Astrocyte of the cerebellum (primary cell): Measurements from ENCODE around the gene DMAC1.
A peak's percentile ranks its signal among the peaks of the same experiment; 100 is the strongest.

ENCODE experiments used
- DNase-seq: peaks from one replicate; pipeline ENCODE4 v3.0.0-alpha.2; 2011; ENCODE audit warnings: low read depth
- H3K4me3 ChIP-seq: 2 replicates; pipeline ENCODE4 v1.5.1; 2011; ENCODE audit warnings: mild to moderate bottlenecking, low read depth, low read length, moderate library complexity
- in situ Hi-C: cut with HindIII; loops from 2 replicates; pipeline ENCODE4 v1.10.0; 2017; ENCODE audit warnings: low sequenced_read_pairs
- TF ChIP-seq, protein P1 (sequence below): IDR thresholded peaks from 2 replicates; pipeline ENCODE4 v1.5.1; 2012; ENCODE audit warnings: low read length, low read depth, moderate library complexity, mild to moderate bottlenecking; ENCODE audit errors: missing control alignments

DMAC1 gene

DNA sequence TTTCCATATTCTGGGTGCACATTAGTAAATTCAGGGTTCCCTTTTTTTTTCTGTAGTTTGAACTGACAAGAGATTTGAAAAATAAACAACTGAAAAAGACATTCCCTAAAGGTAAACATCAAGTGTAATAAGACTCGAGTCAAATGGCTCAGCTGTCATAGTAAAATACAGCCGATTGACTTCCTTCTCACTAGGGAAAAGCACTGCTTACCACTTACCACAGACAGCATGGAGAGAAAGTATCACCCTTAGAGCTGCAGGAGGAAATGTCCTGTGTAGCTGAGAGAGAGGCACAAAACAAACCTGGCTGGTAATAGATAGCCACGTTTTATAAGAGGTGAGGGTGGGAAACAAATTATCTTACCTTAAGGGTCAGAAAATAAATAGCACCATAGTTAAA is 12.1 kb upstream of the DMAC1 start:
- TF ChIP-seq, protein P1, sequence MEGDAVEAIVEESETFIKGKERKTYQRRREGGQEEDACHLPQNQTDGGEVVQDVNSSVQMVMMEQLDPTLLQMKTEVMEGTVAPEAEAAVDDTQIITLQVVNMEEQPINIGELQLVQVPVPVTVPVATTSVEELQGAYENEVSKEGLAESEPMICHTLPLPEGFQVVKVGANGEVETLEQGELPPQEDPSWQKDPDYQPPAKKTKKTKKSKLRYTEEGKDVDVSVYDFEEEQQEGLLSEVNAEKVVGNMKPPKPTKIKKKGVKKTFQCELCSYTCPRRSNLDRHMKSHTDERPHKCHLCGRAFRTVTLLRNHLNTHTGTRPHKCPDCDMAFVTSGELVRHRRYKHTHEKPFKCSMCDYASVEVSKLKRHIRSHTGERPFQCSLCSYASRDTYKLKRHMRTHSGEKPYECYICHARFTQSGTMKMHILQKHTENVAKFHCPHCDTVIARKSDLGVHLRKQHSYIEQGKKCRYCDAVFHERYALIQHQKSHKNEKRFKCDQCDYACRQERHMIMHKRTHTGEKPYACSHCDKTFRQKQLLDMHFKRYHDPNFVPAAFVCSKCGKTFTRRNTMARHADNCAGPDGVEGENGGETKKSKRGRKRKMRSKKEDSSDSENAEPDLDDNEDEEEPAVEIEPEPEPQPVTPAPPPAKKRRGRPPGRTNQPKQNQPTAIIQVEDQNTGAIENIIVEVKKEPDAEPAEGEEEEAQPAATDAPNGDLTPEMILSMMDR: no peak
- in situ Hi-C loops: no loop called here
- no peak overlapping the region for H3K4me3 ChIP-seq
- DNase-seq: no peak

DNA sequence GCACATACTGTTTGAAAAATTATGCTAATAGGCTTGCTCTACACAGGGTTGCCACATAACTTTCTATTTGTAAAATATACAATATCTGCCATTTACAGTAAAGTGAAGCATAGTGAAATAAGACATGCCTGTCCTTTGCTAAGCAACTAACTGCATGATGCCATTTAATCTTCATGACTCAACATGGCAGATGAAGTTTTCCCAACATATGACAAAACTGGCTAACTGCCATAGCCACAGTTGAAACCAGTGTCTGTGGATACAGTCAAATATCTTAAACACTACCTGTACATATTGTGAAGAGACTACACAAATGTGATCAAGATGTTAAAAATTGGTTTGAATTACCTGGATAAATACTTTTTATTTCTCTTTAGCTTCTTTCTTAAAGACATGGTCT is 3.1 kb upstream of the DMAC1 start:
- H3K4me3 ChIP-seq: no peak overlapping the region
- TF ChIP-seq, protein P1: no peak
- in situ Hi-C loops: no loop called here
- DNase-seq: no peak

DNA sequence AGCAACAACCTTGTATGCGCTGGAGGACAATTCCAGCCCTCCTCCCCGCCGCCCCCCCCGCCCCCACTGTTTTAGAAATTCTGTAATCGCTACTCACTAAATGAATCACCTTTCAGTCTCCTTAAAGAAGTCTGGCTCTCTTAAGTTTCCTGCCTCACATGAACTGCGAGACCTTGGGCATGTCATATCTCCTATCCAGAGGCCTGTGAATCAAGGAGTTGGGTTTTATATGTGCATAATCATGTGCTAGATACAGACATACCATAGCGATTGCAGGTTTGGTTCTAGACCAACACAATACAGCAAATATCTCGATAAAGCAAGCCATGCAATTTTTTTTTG is 337 bp upstream of the DMAC1 start:
- TF ChIP-seq, protein P1: no peak
- peak overlapping the region; percentile 84 for H3K4me3 ChIP-seq
- no peak for DNase-seq
- in situ Hi-C loops: no loop called here

DNA sequence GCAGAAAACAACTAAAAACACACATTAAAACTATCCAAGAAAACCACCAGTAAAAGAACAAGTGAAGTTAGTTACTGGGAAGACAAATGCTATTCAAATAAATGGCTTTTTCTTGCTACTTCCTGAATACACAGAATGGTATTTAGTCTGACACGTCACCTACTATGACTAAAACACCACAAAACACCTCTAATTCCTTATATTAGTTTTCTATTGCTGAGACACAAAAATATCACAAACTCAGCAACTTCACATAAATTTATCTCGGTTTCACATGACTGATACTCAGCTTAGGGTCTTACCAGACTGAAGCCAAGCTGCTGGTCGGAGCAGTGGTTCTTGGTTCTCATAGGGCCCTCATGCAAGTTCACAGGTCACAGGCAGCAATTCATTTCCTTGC is 5.4 kb downstream of the DMAC1 start:
- in situ Hi-C loops: no loop called here
- TF ChIP-seq, protein P1: no peak
- no peak overlapping the region for H3K4me3 ChIP-seq
- no peak for DNase-seq

DNA sequence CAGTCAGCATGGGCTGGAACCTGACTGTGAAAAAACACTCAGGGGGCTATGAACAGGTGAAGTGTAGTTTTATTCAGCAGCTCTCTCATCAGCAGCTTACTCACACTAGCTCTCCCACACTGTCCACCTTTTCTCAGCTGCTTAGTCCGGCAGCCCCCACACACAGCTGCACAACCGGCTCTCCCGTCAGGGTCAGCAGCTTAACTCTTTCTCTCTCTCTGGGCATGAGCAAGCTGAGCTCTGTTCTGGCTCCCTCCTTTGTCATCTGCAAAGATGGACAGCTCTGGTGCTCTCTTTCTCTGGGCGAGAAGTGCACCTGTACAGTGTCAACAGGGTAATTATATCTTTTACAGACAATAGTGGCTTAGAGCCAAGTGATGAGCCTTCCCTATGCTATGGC is 8.2 kb downstream of the DMAC1 start:
- no peak for DNase-seq
- no peak overlapping the region for H3K4me3 ChIP-seq
- TF ChIP-seq, protein P1: no peak
- in situ Hi-C loops: no loop called here

DNA sequence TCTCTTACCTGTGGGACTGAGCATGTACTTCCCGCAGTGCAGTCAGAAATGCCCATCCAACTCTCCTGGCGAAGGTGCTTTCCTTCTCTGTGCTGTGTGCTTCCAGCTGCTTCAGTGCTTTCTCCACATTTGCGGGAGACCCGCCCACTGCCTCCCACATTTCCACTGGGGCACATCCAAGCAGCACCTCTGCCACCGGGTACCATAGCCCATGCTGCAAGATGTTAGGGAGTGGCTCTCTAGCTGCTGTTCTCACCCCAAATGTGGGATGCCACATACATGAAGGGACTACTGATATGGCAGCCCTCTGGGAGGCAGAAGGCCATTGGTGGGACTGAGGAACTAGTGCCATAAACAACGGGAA is 8.8 kb downstream of the DMAC1 start:
- no peak for DNase-seq
- in situ Hi-C loops: no loop called here
- TF ChIP-seq, protein P1: no peak
- no peak overlapping the region for H3K4me3 ChIP-seq
